Measurements from ENCODE around the gene PPP2R3C. TPM values are rescaled to one million over a fixed set of nuclear protein-coding genes. Genes with fewer than 3 reads are reported as not detected.
"Not testable (repeated sequence)": the region's sequence is repeated elsewhere in the genome, so short reads cannot be mapped to it uniquely, and the experiment has no call there.

The PPP2R3C gene
- total RNA-seq, 1 experiment from 2014 or later = 56.2 TPM

DNA sequence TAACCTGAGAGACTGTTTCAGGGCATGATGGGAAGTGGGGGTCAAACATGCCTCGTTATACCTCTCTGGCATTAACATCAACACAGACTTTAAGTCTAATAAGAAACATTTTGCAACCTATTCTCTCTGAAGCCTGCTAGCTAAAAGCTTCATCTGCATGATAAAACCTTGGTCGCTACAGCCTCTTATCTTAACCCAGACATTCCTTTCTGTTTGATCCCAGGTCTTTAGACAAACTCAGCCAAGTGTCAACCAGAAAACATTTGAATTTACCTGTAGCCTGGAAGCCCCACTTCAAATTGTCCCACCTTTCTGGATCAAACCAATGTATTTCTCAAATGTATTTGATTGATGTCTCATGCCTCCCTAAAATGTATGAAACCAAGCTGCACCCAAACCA is 9.1 kb downstream of the PPP2R3C start:
- DNase-seq (ENCODE audit: low spot score) = no peak
- peaks cover 41% of the 10 kb centered on the region for H3K36me3 ChIP-seq (ENCODE audit: insufficient read depth, low read length, poor library complexity, severe bottlenecking)
- H3K4me3 ChIP-seq (ENCODE audit: low read depth, low read length, poor library complexity, severe bottlenecking) = no peak overlapping the region
- peaks cover 6% of the 10 kb centered on the region for H3K9me3 ChIP-seq (ENCODE audit: low read depth, low read length, poor library complexity, severe bottlenecking)
- POLR2A ChIA-PET (ENCODE audit: low non-redundant PET) = no interaction called here
- TF ChIP-seq, protein P1, sequence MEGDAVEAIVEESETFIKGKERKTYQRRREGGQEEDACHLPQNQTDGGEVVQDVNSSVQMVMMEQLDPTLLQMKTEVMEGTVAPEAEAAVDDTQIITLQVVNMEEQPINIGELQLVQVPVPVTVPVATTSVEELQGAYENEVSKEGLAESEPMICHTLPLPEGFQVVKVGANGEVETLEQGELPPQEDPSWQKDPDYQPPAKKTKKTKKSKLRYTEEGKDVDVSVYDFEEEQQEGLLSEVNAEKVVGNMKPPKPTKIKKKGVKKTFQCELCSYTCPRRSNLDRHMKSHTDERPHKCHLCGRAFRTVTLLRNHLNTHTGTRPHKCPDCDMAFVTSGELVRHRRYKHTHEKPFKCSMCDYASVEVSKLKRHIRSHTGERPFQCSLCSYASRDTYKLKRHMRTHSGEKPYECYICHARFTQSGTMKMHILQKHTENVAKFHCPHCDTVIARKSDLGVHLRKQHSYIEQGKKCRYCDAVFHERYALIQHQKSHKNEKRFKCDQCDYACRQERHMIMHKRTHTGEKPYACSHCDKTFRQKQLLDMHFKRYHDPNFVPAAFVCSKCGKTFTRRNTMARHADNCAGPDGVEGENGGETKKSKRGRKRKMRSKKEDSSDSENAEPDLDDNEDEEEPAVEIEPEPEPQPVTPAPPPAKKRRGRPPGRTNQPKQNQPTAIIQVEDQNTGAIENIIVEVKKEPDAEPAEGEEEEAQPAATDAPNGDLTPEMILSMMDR (conservative IDR thresholded peaks at IDR 0.05; ENCODE audit: low read depth, low read length) = no peak
- no peak for TF ChIP-seq EZH2 (IDR thresholded peaks at IDR 0.05; ENCODE audit: borderline replicate concordance, low read depth, low read length, poor library complexity, severe bottlenecking)
- H3K4me1 ChIP-seq (ENCODE audit: insufficient read depth, low read length, poor library complexity, severe bottlenecking) = no peaks in the 10 kb centered on the region
- CTCF ChIA-PET = no interaction called here
- H3K27me3 ChIP-seq (replicated peaks; ENCODE audit: insufficient read depth, low read depth, low read length, poor library complexity) = no peaks in the 10 kb centered on the region
- no peak overlapping the region for H3K27ac ChIP-seq (ENCODE audit: low read depth, low read length, poor library complexity, severe bottlenecking)
- intact Hi-C loops (cut with micrococcal nuclease; ENCODE audit: unreplicated experiment) = no loop called here
- BruUV-seq (replicated peaks) = no TSS peak

DNA sequence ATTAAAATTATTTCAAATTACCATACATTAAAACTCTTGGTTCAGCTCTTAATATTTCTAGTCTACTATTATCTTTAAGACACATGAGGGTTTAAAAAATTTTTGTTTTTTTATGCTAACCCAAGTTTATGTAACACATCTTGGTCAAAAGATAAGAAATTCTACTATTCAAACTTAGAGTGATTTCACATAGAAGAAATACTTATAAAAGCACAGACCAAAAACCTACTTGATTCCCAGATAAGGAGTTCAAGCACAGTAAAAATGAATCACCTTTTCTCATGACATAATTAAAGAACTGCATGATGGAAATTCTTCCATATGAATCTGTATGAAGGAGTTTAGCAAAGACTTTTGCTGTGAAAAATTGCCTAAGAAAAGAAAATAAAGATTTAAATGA is 13.9 kb downstream of the PPP2R3C start:
- TF ChIP-seq EZH2 (IDR thresholded peaks at IDR 0.05; ENCODE audit: borderline replicate concordance, low read depth, low read length, poor library complexity, severe bottlenecking) = no peak
- TF ChIP-seq, protein P1 (conservative IDR thresholded peaks at IDR 0.05; ENCODE audit: low read depth, low read length) = no peak
- ChIA-PET POLR2A (ENCODE audit: low non-redundant PET) (no interaction called here), CTCF (no interaction called here)
- BruUV-seq (replicated peaks) = no TSS peak
- H3K9me3 ChIP-seq (ENCODE audit: low read depth, low read length, poor library complexity, severe bottlenecking) = peaks cover 6% of the 10 kb centered on the region
- no peak overlapping the region for H3K27ac ChIP-seq (ENCODE audit: low read depth, low read length, poor library complexity, severe bottlenecking)
- peaks cover 9% of the 10 kb centered on the region for H3K4me1 ChIP-seq (ENCODE audit: insufficient read depth, low read length, poor library complexity, severe bottlenecking)
- DNase-seq (ENCODE audit: low spot score) = no peak
- no peak overlapping the region for H3K4me3 ChIP-seq (ENCODE audit: low read depth, low read length, poor library complexity, severe bottlenecking)
- peaks cover 46% of the 10 kb centered on the region for H3K36me3 ChIP-seq (ENCODE audit: insufficient read depth, low read length, poor library complexity, severe bottlenecking)
- no peaks in the 10 kb centered on the region for H3K27me3 ChIP-seq (replicated peaks; ENCODE audit: insufficient read depth, low read depth, low read length, poor library complexity)
- intact Hi-C loops (cut with micrococcal nuclease; ENCODE audit: unreplicated experiment) = no loop called here

DNA sequence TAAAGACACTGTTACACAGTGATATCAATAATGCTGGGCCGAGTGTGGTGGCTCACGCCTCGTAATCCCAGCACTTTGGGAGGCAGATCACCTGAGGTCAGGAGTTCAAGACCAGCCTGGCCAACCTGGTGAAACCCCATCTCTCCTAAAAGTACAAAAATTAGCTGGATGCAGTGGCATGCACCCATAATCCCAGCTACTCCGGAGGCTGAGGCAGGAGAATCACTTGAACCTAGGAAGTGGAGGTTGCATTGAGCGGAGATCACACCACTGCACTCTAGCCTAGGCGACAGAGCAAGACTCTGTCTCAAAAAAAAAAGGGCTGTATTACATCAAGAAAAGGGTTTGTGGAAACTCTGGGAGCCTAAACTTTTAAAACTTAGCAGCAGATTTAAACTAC is 27.1 kb downstream of the PPP2R3C start:
- H3K9me3 ChIP-seq (ENCODE audit: low read depth, low read length, poor library complexity, severe bottlenecking); H3K27ac ChIP-seq (ENCODE audit: low read depth, low read length, poor library complexity, severe bottlenecking); H3K27me3 ChIP-seq (replicated peaks; ENCODE audit: insufficient read depth, low read depth, low read length, poor library complexity); CTCF ChIA-PET; H3K4me1 ChIP-seq (ENCODE audit: insufficient read depth, low read length, poor library complexity, severe bottlenecking); DNase-seq (ENCODE audit: low spot score); intact Hi-C loops (cut with micrococcal nuclease; ENCODE audit: unreplicated experiment); BruUV-seq (replicated peaks); H3K4me3 ChIP-seq (ENCODE audit: low read depth, low read length, poor library complexity, severe bottlenecking): not testable (repeated sequence)
- POLR2A ChIA-PET (ENCODE audit: low non-redundant PET) = interaction anchor here (0.5 kb wide), 1 partner anchor 25 kb away, joined by 17 read pairs; no protein-coding TSS in a partner anchor
- H3K36me3 ChIP-seq (ENCODE audit: insufficient read depth, low read length, poor library complexity, severe bottlenecking) = peaks cover 26% of the 10 kb centered on the region

DNA sequence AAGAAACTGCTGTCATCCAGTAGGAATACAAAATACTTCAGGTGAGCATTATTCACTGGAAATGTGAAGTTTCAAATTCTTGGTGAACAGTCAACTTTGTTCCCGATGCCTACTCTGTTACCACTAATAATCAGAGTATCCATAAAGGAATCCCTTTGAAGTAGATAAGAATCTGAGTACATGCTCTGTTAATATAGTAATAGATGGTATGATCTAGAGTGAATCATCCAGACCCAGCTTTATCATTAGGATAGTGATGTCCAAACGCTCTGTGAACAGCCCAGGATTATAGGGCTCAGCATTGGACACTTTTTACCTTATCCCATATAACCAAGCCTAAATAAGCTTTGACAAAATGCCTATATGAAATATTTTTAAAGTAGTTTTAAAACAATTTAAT is 33.3 kb downstream of the PPP2R3C start:
- no peaks in the 10 kb centered on the region for H3K4me1 ChIP-seq (ENCODE audit: insufficient read depth, low read length, poor library complexity, severe bottlenecking)
- no peak overlapping the region for H3K4me3 ChIP-seq (ENCODE audit: low read depth, low read length, poor library complexity, severe bottlenecking)
- peaks cover 38% of the 10 kb centered on the region for H3K36me3 ChIP-seq (ENCODE audit: insufficient read depth, low read length, poor library complexity, severe bottlenecking)
- no peak overlapping the region for H3K27ac ChIP-seq (ENCODE audit: low read depth, low read length, poor library complexity, severe bottlenecking)
- intact Hi-C loops (cut with micrococcal nuclease; ENCODE audit: unreplicated experiment) = no loop called here
- no peak for DNase-seq (ENCODE audit: low spot score)
- H3K9me3 ChIP-seq (ENCODE audit: low read depth, low read length, poor library complexity, severe bottlenecking) = no peaks in the 10 kb centered on the region
- BruUV-seq (replicated peaks) = no TSS peak
- TF ChIP-seq, protein P1 (conservative IDR thresholded peaks at IDR 0.05; ENCODE audit: low read depth, low read length) = no peak
- no peak for TF ChIP-seq EZH2 (IDR thresholded peaks at IDR 0.05; ENCODE audit: borderline replicate concordance, low read depth, low read length, poor library complexity, severe bottlenecking)
- CTCF ChIA-PET = no interaction called here
- POLR2A ChIA-PET (ENCODE audit: low non-redundant PET) = no interaction called here
- no peaks in the 10 kb centered on the region for H3K27me3 ChIP-seq (replicated peaks; ENCODE audit: insufficient read depth, low read depth, low read length, poor library complexity)

Data from A673 (cell line).